SK-N-SH (cell line): Measurements from ENCODE around the gene MAGEF1. TPM values are rescaled to one million over a fixed set of nuclear protein-coding genes. Genes with fewer than 3 reads are reported as not detected.

Experiments used
- CTCF ChIA-PET: fragments of 300-600, 350-600 bp; formaldehyde crosslinking; extraction: SDS; loops from one replicate; lab custom pipeline; 2021; lab: Yijun Ruan, JAX
- POLR2A ChIA-PET: fragments of 350-600 bp; sonication (Branson Sonifier 250); formaldehyde crosslinking; extraction: SDS; loops from one replicate; lab custom pipeline; 2020; ENCODE audit warnings: antibody characterized with exemption, inconsistent platforms; lab: Yijun Ruan, JAX
- DNase-seq: peaks from one replicate; pipeline ENCODE4 v3.0.0; 2012
- H2AFZ ChIP-seq: fragments of 200-600 bp; sonication (generic); 2 replicates; pipeline ENCODE4 v1.8.1; 2016; ENCODE audit warnings: antibody characterized with exemption, mild to moderate bottlenecking, low read depth
- H3F3A ChIP-seq: fragments of 200-600 bp; sonication (generic); replicated peaks from 2 replicates; pipeline ENCODE3; 2016; ENCODE audit warnings: antibody characterized with exemption, mild to moderate bottlenecking; ENCODE audit not compliant: insufficient read depth
- H3K27ac ChIP-seq, 2 experiments: fragments of 200-500 bp in 1 of 2; fragments of 200-600 bp in 1 of 2; sonication (Bioruptor generic) in 1 of 2; sonication (generic), shearing (Covaris generic) in 1 of 2; 2 replicates each; pipeline versions ENCODE4 v1.5.1 to v1.6.1; 2014 to 2016; ENCODE audit warnings: low read depth in 2 of 2, inconsistent platforms in 1 of 2, low read length in 1 of 2, mild to moderate bottlenecking in 1 of 2, mixed read lengths in 1 of 2
- H3K27me3 ChIP-seq: fragments of 200-600 bp; sonication (generic), shearing (Covaris generic); 2 replicates; pipeline ENCODE4 v1.6.1; 2016; ENCODE audit warnings: mixed run types; ENCODE audit not compliant: insufficient read depth
- H3K36me3 ChIP-seq, 2 experiments: fragments of 200-500 bp in 1 of 2; fragments of 200-600 bp in 1 of 2; sonication (Bioruptor generic) in 1 of 2; sonication (generic) in 1 of 2; replicated peaks in 1 of 2; 2 replicates each; pipeline versions ENCODE3 to v1.5.1; 2014 to 2016; ENCODE audit warnings: low read length in 1 of 2, mild to moderate bottlenecking in 1 of 2; ENCODE audit not compliant: insufficient read depth in 2 of 2, control insufficient read depth in 1 of 2
- H3K4me1 ChIP-seq, 2 experiments: fragments of 200-500 bp in 1 of 2; fragments of 200-600 bp in 1 of 2; sonication (Bioruptor generic) in 1 of 2; sonication (generic), shearing (Covaris generic) in 1 of 2; 2 replicates each; pipeline versions ENCODE4 v1.5.1 to v1.6.1; 2014 to 2016; ENCODE audit warnings: low read depth in 1 of 2, low read length in 1 of 2, mixed run types in 1 of 2; ENCODE audit not compliant: insufficient read depth in 2 of 2, control insufficient read depth in 1 of 2
- H3K4me2 ChIP-seq: fragments of 200-600 bp; sonication (generic), shearing (Covaris generic); 2 replicates; pipeline ENCODE4 v1.6.1; 2017; ENCODE audit warnings: mixed run types
- H3K4me3 ChIP-seq, 2 experiments: fragments of 200-500 bp in 1 of 2; fragments of 200-600 bp in 1 of 2; sonication (Bioruptor generic) in 1 of 2; sonication (generic), shearing (Covaris generic) in 1 of 2; 2 replicates each; pipeline versions ENCODE4 v1.5.1 to v1.8.1; 2014 to 2016; ENCODE audit warnings: low read depth in 2 of 2, inconsistent platforms in 1 of 2, low read length in 1 of 2, mild to moderate bottlenecking in 1 of 2, mixed read lengths in 1 of 2, moderate library complexity in 1 of 2
- H3K79me2 ChIP-seq: fragments of 200-600 bp; sonication (generic); 2 replicates; pipeline ENCODE4 v1.8.1; 2017; ENCODE audit warnings: mild to moderate bottlenecking; ENCODE audit not compliant: insufficient read depth
- H3K9ac ChIP-seq: fragments of 200-600 bp; sonication (generic); 2 replicates; pipeline ENCODE4 v1.6.1; 2017; ENCODE audit warnings: mixed run types
- H3K9me2 ChIP-seq: fragments of 200-600 bp; sonication (generic); 2 replicates; pipeline ENCODE4 v1.6.1; 2017; ENCODE audit warnings: mixed run types
- H3K9me3 ChIP-seq: fragments of 200-600 bp; sonication (generic); 2 replicates; pipeline ENCODE4 v1.6.1; 2017; ENCODE audit warnings: mixed run types, mild to moderate bottlenecking, moderate library complexity
- H4K20me1 ChIP-seq: fragments of 200-600 bp; sonication (generic); 2 replicates; pipeline ENCODE4 v1.6.1; 2017; ENCODE audit warnings: mild to moderate bottlenecking, mixed run types; ENCODE audit not compliant: insufficient read depth
- CHD2 ChIP-seq: fragments of 150-350 bp; IDR thresholded peaks from 2 replicates; pipeline ENCODE4 v1.6.1; 2018; ENCODE audit warnings: low read length; ENCODE audit not compliant: partially characterized antibody
- ELF1 ChIP-seq: IDR thresholded peaks from 2 replicates; pipeline ENCODE4 v1.4.0; 2012
- EP300 ChIP-seq, 2 experiments: IDR thresholded peaks; 2 replicates each; pipeline versions ENCODE4 v1.4.0 to v1.6.1; 2012; ENCODE audit warnings: borderline replicate concordance in 1 of 2, low read depth in 1 of 2, low read length in 1 of 2
- EZH2phosphoT487 ChIP-seq: fragments of 200-600 bp; sonication (generic); IDR thresholded peaks from 2 replicates; pipeline ENCODE4 v1.6.1; 2017; ENCODE audit warnings: low read depth, mixed run types, mild to moderate bottlenecking, antibody characterized with exemption, moderate library complexity, borderline replicate concordance
- FOXM1 ChIP-seq: IDR thresholded peaks from 2 replicates; pipeline ENCODE4 v1.4.0; 2012; ENCODE audit warnings: low read depth, mild to moderate bottlenecking
- GATA2 ChIP-seq: sonication (generic); formaldehyde crosslinking; IDR thresholded peaks from 2 replicates; pipeline ENCODE4 v1.5.0; 2020; ENCODE audit warnings: mild to moderate bottlenecking, missing genetic modification reagents
- IRF3 ChIP-seq: fragments of 150-350 bp; IDR thresholded peaks from 2 replicates; pipeline ENCODE4 v1.6.1; 2016; ENCODE audit warnings: mild to moderate bottlenecking, low read depth, low read length
- JUND ChIP-seq: IDR thresholded peaks from 2 replicates; pipeline ENCODE4 v1.4.0; 2012
- MEF2A ChIP-seq: IDR thresholded peaks from 2 replicates; pipeline ENCODE4 v1.4.0; 2012; ENCODE audit warnings: low read depth, borderline replicate concordance
- MXI1 ChIP-seq: IDR thresholded peaks from 2 replicates; pipeline ENCODE4 v1.6.1; 2012; ENCODE audit warnings: mild to moderate bottlenecking, low read depth, low read length, improper control_type of control experiment
- NFIC ChIP-seq: IDR thresholded peaks from 2 replicates; pipeline ENCODE4 v1.4.0; 2012; ENCODE audit warnings: borderline replicate concordance
- NRF1 ChIP-seq: IDR thresholded peaks from 2 replicates; pipeline ENCODE4 v1.6.1; 2012; ENCODE audit warnings: low read depth, mild to moderate bottlenecking, low read length
- POLR2AphosphoS5 ChIP-seq: IDR thresholded peaks from 2 replicates; pipeline ENCODE4 v1.6.1; 2012; ENCODE audit warnings: low read depth, low read length
- RAD21 ChIP-seq: IDR thresholded peaks from 2 replicates; pipeline ENCODE4 v1.6.1; 2012; ENCODE audit warnings: mild to moderate bottlenecking, low read length
- RCOR1 ChIP-seq: fragments of 150-350 bp; IDR thresholded peaks from 2 replicates; pipeline ENCODE4 v1.6.1; 2017; ENCODE audit warnings: antibody characterized with exemption, low read length
- RFX5 ChIP-seq: IDR thresholded peaks from 2 replicates; pipeline ENCODE4 v1.6.1; 2012; ENCODE audit warnings: mild to moderate bottlenecking, improper control_type of control experiment, low read length
- RXRA ChIP-seq: IDR thresholded peaks from 2 replicates; pipeline ENCODE4 v1.4.0; 2012; ENCODE audit warnings: low read depth, mild to moderate bottlenecking, borderline replicate concordance
- SMC3 ChIP-seq: IDR thresholded peaks from 2 replicates; pipeline ENCODE4 v1.6.1; 2012; ENCODE audit warnings: low read depth, low read length, improper control_type of control experiment
- TCF12 ChIP-seq: IDR thresholded peaks from 2 replicates; pipeline ENCODE4 v1.4.0; 2012
- TEAD4 ChIP-seq: IDR thresholded peaks from 2 replicates; pipeline ENCODE4 v1.4.0; 2012; ENCODE audit warnings: mild to moderate bottlenecking, borderline replicate concordance; ENCODE audit not compliant: insufficient read depth
- USF1 ChIP-seq: IDR thresholded peaks from 2 replicates; pipeline ENCODE4 v1.4.0; 2012; ENCODE audit warnings: low read depth, borderline replicate concordance
- WGBS: methylation state at CpG from one replicate; pipeline ENCODE4 v1.1.6; 2017; ENCODE audit warnings: low lambda C conversion rate; 5-methylcytosine and 5-hydroxymethylcytosine counted together
- polyA plus RNA-seq, 3 experiments: library from polyadenylated mRNA; depleted of rRNA; stranded (reverse); fragments of >200 nt; gene quantifications; 2 replicates each; pipeline ENCODE4 v1.2.3, GENCODE V29; 2012

The MAGEF1 gene
- polyA plus RNA-seq, 1 of the 3 experiments (the other 2 are of a cell fraction): 45.2 TPM

GRCh38 chr3:184742676-184743135, 30.8 kb upstream of the MAGEF1 start:
- H3K9me2 ChIP-seq: no peaks in the 10 kb centered on the region
- no peaks in the 10 kb centered on the region for H3K79me2 ChIP-seq
- DNase-seq: peak; percentile 65
- POLR2A ChIA-PET: interaction anchor here (0.6 to 2.1 kb wide), 3 partner anchors 31 to 182 kb away, joined by 3 to 14 read pairs (median 3); partner anchors contain the start of gene MAGEF1
- no peak overlapping the region for H3K9ac ChIP-seq
- peak overlapping the region in 1 of 2 experiments; percentile 72; a peak in 2 of 4 replicates for H3K27ac ChIP-seq
- H4K20me1 ChIP-seq: no peaks in the 10 kb centered on the region
- no peak for TF ChIP-seq TCF12
- no peak for TF ChIP-seq RCOR1
- no peak for TF ChIP-seq IRF3
- TF ChIP-seq POLR2AphosphoS5: no peak
- TF ChIP-seq NRF1: no peak
- TF ChIP-seq CHD2: no peak
- TF ChIP-seq JUND: no peak
- TF ChIP-seq RAD21: no peak
- no peak for TF ChIP-seq ELF1
- no peak for TF ChIP-seq RFX5
- no peak for TF ChIP-seq TEAD4
- no peak for TF ChIP-seq SMC3
- TF ChIP-seq FOXM1: no peak
- TF ChIP-seq MXI1: no peak
- TF ChIP-seq NFIC: no peak
- TF ChIP-seq USF1: no peak
- TF ChIP-seq, all 33 proteins: peak for 0
- H3K9me3 ChIP-seq: no peaks in the 10 kb centered on the region
- peaks cover 14 to 15% of the 10 kb centered on the region in 2 experiments; a peak in 2 of 4 replicates for H3K4me1 ChIP-seq
- CTCF ChIA-PET: interaction anchor here (0.8 to 3.7 kb wide), 10 partner anchors 13 to 180 kb away, joined by 3 to 27 read pairs (median 4); no protein-coding TSS in a partner anchor
- H3K27me3 ChIP-seq: no peaks in the 10 kb centered on the region
- no peaks in the 10 kb centered on the region for H3F3A ChIP-seq
- no peak overlapping the region for H3K4me2 ChIP-seq
- H3K36me3 ChIP-seq: no peaks in the 10 kb centered on the region
- 47% methylated on average over 4 of the region's 4 CpGs for WGBS
- H3K4me3 ChIP-seq: no peak overlapping the region
- H2AFZ ChIP-seq: no peak overlapping the region

- Histone ChIP-seq H3K9me3 (no peaks in the 10 kb centered on the region), H3K9ac (no peak overlapping the region), H3K36me3 (no peaks in the 10 kb centered on the region), H3K4me1 (peaks cover 15 to 16% of the 10 kb centered on the region in 2 experiments; a peak in 2 of 4 replicates), H3K4me2 (no peak overlapping the region), H3K27me3 (no peaks in the 10 kb centered on the region), H3K79me2 (no peaks in the 10 kb centered on the region), H4K20me1 (no peaks in the 10 kb centered on the region), H3K27ac (peak overlapping the region in 1 of 2 experiments; percentile 72; a peak in 2 of 4 replicates), H2AFZ (no peak overlapping the region), H3K4me3 (no peak overlapping the region), H3K9me2 (no peaks in the 10 kb centered on the region), H3F3A (no peaks in the 10 kb centered on the region)
- CTCF ChIA-PET: interaction anchor here (0.7 to 3.7 kb wide), 11 partner anchors 9 to 179 kb away, joined by 3 to 27 read pairs (median 4); no protein-coding TSS in a partner anchor
- 82% methylated on average over 12 of the region's 12 CpGs for WGBS
- peak; percentile 64 for DNase-seq
- POLR2A ChIA-PET: interaction anchor here (0.6 to 2.1 kb wide), 3 partner anchors 30 to 181 kb away, joined by 3 to 14 read pairs (median 3); partner anchors contain the start of gene MAGEF1
- TF ChIP-seq EP300 (IDR thresholded peaks at IDR 0.05; ENCODE audit: borderline replicate concordance in 1 of 2, low read depth in 1 of 2, low read length in 1 of 2) (no peak), EZH2phosphoT487 (no peak), MEF2A (no peak), JUND (no peak), GATA2 (CRISPR knock-in tag) (peak; percentile 32; the same call in 1 of the 2 replicates), RXRA (no peak)
These were observed 30.2 kb upstream of the MAGEF1 start for GRCh38 chr3:184741798-184742675.
